ENCODE measurements around the gene C9orf153.
"Not testable (repeated sequence)": the region's sequence is repeated elsewhere in the genome, so short reads cannot be mapped to it uniquely, and the experiment has no call there.

The C9orf153 gene
- 0.70 to 1.3 reads per million in 2 donors for total RNA-seq

GRCh38 chr9:86259557-86259956 lies at the start of gene C9orf153:
Gene C9orf153, minus strand, starts transcription at chr9:86259657. Its CDS starts 30,054 bp downstream, at chr9:86229603.
- no peak for DNase-seq

DNA sequence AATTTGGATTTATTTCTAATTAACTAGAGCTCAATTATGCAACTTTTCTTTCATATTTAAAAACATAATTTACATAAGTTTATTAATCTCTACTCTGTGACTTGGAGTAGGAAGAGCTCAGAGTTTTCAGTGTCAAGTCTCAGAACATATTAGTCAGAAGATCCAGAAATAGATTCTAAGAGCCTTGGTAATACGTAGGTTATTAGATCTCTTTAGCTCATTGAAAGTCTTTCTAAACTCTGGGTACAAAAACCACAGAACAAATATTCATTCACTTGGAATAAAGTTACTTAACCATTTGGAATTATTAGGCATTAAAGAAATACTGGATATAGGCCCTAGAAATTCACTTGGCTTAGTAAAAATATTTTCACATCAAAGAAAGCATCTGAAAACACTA lies 49.2 kb upstream of the C9orf153 start:
- DNase-seq = no peak

DNA sequence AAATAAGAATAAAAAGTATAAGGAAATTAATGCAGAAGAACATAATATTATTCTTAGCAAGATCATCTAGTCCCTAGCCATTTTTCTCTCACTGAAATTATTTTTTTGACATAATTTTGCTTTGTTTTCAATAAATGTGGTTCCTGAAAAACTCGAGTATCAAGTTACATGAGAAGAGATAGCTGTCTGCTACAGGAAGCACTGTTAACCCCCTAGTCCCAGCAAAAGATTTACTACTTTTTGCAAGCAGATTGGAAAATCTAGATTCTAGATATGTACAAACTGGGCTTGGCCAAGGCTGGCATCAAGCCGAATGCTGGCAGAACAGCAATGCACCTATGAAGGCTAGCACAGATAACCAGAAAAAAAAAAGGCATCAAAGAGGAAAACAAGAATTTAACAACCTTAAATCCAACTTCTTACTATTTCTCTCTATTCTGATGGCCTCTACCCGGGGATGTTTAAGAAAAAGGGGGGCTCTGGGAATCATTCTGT lies 44.8 kb upstream of the C9orf153 start:
- DNase-seq = no peak

- DNase-seq = no peak
Measured at GRCh38 chr9:86303316-86303975, 44.0 kb upstream of the C9orf153 start.

GRCh38 chr9:86301686-86302085 lies 42.2 kb upstream of the C9orf153 start:
- DNase-seq = no peak

GRCh38 chr9:86300701-86301100 lies 41.2 kb upstream of the C9orf153 start:
- no peak for DNase-seq

DNA sequence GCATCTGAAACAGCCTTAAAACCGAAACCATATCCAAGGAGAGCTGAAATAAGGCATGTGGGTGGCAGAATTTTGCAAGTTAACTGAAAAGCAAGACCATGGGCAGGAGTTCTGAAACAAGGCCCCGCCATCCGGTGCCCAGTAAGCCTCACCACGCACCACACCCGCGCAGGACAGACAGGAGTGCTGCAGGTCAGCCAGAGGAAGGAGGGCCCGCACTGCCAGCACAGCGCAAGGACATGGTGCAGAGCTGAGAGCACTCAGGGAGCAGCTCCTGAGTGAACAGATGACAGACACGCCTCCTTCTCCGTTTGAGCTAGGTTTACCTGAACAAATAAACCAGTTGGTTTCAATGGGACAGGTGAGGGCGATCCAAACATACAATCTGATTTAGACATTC lies 39.4 kb upstream of the C9orf153 start:
- DNase-seq = no peak

DNA sequence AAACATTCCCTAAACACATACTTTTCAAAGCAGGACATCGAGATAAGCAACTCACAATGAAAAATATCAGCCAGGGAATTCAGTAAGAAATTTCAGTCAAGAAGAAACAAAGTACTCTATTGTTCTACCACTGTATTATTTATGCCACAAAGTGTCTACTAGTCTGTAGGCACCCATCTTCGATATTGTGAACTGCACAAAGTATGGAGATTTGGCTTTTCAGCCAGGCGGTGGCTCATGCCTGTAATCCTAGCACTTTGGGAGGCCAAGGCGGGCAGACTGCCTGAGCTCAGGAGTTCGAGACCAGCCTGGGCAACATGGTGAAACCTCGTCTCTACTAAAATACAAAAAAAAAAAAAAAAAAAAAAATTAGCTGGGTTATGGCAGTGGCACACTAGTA lies 30.9 kb upstream of the C9orf153 start:
- DNase-seq = not testable (repeated sequence)

GRCh38 chr9:86288499-86289198 lies 29.2 kb upstream of the C9orf153 start:
- no peak for DNase-seq

DNA sequence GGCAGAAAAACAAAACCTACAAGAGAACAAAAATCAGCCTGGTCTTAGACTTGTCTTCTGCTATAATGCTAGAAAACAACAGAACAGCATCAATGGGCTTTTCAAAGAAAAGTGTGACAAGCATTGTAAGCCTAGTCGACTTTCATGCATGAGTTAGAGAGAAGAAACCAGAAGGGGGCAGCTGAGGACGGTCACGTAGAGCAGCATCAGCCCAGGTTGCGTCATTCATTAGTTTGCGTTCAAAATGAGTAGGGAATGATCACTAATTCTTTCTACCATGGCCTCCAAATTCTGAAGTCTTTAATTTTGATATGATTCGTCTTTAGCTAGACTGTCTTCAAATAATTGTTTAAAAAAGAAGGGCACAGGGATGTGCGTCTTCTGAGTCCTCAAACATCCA lies 27.6 kb upstream of the C9orf153 start:
- no peak for DNase-seq

- no peak for DNase-seq
Measured at GRCh38 chr9:86286278-86286677, 26.8 kb upstream of the C9orf153 start.

DNA sequence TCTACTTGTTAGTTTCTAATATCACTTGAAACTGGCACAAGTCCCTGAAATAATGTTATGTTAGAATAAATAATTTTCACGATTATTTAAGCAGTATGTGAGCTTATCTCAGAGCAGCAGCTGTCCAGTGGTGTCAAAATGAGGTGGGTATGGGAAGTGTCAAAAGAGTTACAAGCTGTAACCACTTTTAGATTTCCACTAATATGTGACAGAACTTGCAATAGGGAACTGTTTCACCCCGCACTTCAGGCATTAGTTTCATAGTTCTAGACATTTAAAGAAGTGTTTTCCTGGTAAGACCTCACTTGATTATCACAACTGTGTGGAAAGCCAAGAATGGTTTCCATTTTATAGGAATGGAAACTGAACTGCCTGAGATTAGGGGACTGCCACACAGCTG lies 25.8 kb upstream of the C9orf153 start:
- no peak for DNase-seq

DNA sequence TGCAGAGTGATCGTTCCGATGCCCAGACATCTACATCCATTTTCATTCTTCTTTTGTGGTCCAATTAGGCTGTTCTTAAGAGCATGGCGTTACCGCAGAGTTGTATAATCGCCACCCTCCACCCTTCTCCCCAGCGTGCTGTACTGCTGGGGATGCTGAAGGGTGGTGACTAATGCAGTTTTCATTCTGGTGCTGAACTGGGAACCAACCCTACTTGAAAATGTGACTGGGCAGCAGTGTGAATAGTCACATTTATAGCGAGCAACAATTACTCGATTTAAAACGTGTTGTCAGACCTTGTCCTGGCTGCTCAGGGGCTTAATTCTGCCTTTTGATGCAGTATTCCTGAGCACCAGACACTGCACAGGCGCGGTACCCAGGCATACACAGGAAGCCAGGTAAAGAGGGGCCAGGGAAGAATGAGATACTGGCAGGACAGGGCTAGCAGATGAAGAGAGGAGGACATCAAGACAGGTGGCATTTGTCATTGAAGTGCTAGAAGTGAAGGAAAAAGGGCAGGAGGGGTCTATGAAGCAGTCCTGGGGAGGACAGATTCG lies 23.6 kb upstream of the C9orf153 start:
- no peak for DNase-seq

GRCh38 chr9:86282077-86282978 lies 22.9 kb upstream of the C9orf153 start, which contains the start of gene ISCA1:
Gene ISCA1, minus strand, starts transcription at chr9:86282538. Its CDS starts 80 bp downstream, at chr9:86282458.
- DNase-seq = peak; percentile 100

DNA sequence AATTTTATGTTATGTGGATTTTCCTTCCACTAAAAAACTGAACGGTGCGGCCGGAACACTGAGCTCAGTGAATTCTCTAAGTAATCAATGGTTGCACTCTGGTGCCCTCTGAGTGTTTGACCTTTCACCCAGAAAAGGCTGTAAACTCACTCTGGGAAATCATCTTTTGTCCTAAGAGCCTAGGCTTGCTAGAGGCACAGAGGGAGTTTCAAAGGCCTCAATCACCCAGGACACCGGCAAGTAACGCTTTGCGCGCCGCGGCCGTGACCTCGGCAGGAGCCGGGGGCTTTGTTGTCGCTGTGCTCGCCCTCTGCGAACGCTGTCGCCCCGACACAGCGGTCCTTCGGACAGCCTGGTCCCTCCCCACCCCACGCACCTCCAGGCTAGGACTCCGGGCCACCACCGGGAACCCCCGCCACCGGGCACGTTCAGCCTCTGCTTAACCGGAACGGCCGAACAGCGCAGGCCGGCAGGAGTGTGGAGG lies 22.2 kb upstream of the C9orf153 start:
- DNase-seq = no peak

GRCh38 chr9:86280580-86280979 lies 21.1 kb upstream of the C9orf153 start:
- no peak for DNase-seq

- no peak for DNase-seq
Measured at GRCh38 chr9:86279839-86280238, 20.4 kb upstream of the C9orf153 start.

DNA sequence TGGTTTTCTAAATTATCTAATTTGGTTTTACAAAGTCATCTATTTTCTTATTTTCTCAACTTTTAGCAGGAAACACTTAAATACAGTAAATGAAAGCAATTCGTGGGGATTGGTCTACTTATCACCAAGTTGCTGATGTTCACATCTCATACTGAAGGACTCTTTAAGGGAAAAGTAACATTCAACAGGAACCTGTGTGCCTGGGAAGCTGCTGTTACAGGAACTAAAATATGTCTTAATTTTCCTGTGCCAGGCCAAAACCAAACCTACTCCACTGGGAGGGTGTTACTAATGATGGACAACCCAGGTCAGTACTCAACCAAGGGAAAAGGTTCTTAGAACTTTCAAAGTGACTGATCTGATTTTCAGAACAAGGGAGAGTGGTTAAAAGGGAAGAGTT lies 17.6 kb upstream of the C9orf153 start:
- no peak for DNase-seq

DNA sequence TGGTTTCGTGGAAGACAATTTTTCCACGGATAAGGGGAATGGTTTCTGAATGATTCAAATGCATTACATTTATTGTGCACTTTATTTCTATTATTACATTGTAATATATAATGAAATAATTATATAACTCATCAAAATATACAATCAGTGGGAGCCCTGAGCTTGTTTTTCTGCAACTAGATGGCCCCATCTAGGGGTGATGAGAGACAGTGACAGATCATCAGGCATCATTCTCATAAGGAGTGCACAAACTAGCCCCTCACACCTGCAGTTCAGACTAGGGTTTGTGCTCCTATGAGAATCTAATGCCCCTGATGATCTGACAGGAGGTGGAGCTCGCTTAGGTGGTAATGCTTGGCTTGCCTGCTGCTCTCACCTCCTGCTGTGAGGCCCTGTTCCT lies 16.5 kb upstream of the C9orf153 start:
- no peak for DNase-seq

- DNase-seq = no peak
Measured at GRCh38 chr9:86274821-86275643, 15.6 kb upstream of the C9orf153 start.

DNA sequence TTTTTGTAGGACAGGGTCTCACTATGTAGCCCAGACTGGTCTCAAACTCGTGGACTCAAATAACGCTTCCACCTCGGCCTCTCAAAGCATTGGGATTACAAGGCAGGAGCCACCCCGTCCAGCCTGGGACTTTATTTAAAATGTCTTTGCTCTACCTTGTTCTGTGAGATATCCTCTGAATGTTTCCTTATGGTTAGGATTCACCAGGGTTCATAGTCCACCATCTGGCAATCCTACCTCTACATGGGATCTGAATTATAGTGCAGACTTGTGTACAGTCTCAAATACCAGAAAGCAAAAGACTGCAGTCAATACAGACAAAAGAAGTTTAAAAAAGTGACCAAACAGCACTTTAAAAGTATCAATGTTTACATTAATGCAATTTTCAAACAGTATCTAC lies 12.8 kb upstream of the C9orf153 start:
- DNase-seq = no peak

DNA sequence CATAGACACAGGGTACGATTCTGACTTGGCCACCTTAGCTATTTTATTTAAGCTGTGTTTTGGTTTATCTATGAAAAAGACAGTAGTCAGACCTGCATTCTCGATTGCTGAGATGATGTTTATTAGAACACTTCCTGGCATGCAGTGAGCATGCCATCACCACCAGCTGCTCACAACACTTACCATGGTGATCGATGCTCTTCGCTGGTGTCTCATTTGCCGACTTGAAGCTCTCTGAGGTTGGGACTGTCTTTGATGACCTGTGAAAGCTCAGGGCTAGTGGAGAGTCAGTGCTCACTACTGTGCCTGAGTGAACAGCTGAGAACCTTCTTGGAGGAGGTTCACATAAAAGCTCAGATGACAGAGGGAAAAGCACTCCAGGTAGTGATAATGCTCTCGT lies 4.4 kb upstream of the C9orf153 start:
- DNase-seq = no peak

All from activated gamma-delta T cell (primary cell).